Measurements from ENCODE around the gene CLIC4. TPM values are rescaled to one million over a fixed set of nuclear protein-coding genes. Genes with fewer than 3 reads are reported as not detected.
"Not testable (repeated sequence)": the region's sequence is repeated elsewhere in the genome, so short reads cannot be mapped to it uniquely, and the experiment has no call there.

The CLIC4 gene
- total RNA-seq, 1 donor from 2014 or later: 334 TPM

GRCh38 chr1:24878775-24879742 is 133.8 kb downstream of the CLIC4 start:
- intact Hi-C loops (cut with DNase I): no loop called here

DNA sequence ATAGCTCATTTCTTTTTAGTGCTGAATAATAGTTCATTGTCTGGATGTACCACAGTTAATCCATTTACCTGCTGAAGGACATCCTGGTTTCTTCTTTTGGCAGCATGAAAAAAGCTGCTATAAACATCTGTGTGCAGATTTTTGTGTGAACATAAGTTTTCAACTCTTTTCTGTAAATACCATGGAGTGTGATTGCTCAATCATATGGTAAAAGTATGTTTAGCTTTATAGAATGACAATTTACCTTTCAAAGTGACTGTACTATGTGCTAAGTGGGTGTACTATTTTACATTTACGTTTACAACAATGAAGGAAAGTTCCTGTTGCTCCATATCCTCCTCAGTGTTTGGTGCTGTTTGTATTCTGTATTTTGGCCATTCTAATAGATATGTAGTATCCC is 135.8 kb downstream of the CLIC4 start:
- ATAC-seq (ENCODE audit: poor library complexity) (no peak), DNase-seq (no peak)
- intact Hi-C loops (cut with DNase I): no loop called here

More at GRCh38 chr1:24878775-24879742, 133.8 kb downstream of the CLIC4 start:
- ATAC-seq (ENCODE audit: poor library complexity) (no peak), DNase-seq (no peak)

GRCh38 chr1:24884751-24885150 is 139.5 kb downstream of the CLIC4 start:
- intact Hi-C loops (cut with DNase I): no loop called here
- DNase-seq (no peak), ATAC-seq (ENCODE audit: poor library complexity) (no peak)

DNA sequence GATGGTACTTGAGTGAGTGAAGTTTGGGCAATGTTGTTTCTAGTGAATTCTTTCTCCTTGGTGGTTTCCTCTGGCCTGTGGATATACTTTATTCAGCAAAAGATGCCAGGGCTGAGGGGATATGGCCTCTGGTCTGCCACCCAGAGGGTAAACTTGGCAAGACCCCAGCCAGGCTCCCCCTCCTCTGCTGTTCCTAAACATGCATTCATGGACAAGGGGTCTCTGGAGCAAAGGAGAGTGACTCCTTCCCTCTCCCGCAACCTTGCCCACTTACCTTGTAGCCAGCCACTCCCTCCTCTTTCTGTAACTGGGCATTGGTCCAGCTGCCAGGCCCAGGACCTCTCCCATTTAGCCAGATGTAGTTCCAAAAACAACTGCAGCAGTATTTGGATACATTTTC is 141.0 kb downstream of the CLIC4 start:
- intact Hi-C loops (cut with DNase I): no loop called here
- no peak for DNase-seq

DNA sequence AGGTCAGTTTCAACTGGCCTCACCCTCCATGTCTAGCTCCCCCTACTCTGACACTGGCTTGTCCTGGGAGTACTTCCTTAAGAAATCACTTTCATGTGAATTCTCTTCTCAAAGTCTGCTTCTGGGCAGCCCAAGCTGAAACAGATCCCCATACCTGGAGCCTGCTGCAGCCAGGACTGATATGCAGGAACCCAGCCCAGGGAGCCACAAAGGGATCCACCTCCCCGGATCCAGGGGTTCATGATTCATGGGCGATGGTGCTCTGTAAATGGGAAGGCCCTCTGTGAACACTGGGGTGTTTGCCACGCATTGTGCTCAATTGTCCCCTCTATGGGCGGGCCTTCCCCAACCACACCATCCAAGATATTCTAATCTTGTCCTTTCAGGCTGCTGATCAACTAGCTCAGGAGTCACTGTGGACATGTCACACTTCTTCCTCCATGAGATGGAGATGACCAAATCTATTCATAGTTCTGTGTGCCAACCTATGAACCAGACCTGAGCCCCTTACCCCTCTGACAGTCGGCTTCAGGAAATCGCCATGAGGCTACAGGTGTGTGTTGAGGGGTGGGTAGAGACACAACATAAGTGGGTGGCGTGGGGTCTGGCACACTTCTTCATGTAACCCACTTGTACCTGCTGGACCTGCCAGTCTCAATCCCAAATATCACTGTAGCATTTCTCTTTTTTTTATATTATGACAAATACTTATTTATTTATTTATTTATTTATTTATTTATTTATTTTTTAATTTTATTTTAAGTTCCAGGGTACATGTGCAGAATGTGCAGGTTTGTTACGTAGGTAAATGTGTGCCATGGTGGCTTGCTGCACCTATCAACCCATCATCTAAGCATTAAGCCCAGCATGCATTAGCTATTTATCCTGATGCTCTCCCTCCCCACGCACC is 143.1 kb downstream of the CLIC4 start:
- DNase-seq (no peak), ATAC-seq (ENCODE audit: poor library complexity) (no peak)
- intact Hi-C loops (cut with DNase I): no loop called here

More for the DNA sequence above, 141.0 kb downstream of the CLIC4 start:
- ATAC-seq (ENCODE audit: poor library complexity): no peak

GRCh38 chr1:24888971-24889676 is 143.9 kb downstream of the CLIC4 start:
- no peak for DNase-seq
- ATAC-seq (ENCODE audit: poor library complexity): no peak
- intact Hi-C loops (cut with DNase I): no loop called here

- DNase-seq: no peak
- intact Hi-C loops (cut with DNase I): no loop called here
- no peak for ATAC-seq (ENCODE audit: poor library complexity)
Observed at GRCh38 chr1:24890887-24891286, 145.6 kb downstream of the CLIC4 start.

- ATAC-seq (ENCODE audit: poor library complexity); intact Hi-C loops (cut with DNase I); DNase-seq: not testable (repeated sequence)
Observed at GRCh38 chr1:24891367-24891766, 146.1 kb downstream of the CLIC4 start.

GRCh38 chr1:24892188-24893153 is 147.2 kb downstream of the CLIC4 start:
- DNase-seq: no peak
- intact Hi-C loops (cut with DNase I): no loop called here
- ATAC-seq (ENCODE audit: poor library complexity): no peak

- intact Hi-C loops (cut with DNase I): no loop called here
- DNase-seq: no peak
- no peak for ATAC-seq (ENCODE audit: poor library complexity)
Observed at GRCh38 chr1:24893431-24893830, 148.2 kb downstream of the CLIC4 start.

Other genes with a start within 250 kb of the CLIC4 start
- gene RCAN3, start 242.6 kb upstream of the CLIC4 start, total RNA-seq: 6.5 TPM
- gene NCMAP, start 189.4 kb upstream of the CLIC4 start, total RNA-seq: 0.27 TPM
- 50.4 TPM for gene SRRM1, start 102.1 kb upstream of the CLIC4 start, total RNA-seq
- 1.0 TPM for gene RUNX3, start 184.8 kb downstream of the CLIC4 start, total RNA-seq